Measurements from ENCODE around the gene NDUFV3. TPM values are rescaled to one million over a fixed set of nuclear protein-coding genes. Genes with fewer than 3 reads are reported as not detected.
"Not testable (repeated sequence)": the region's sequence is repeated elsewhere in the genome, so short reads cannot be mapped to it uniquely, and the experiment has no call there.

NDUFV3 gene
- polyA plus RNA-seq, 1 donor from 2014 or later: 22.7 TPM

GRCh38 chr21:42868196-42868595 is 24.9 kb upstream of the NDUFV3 start:
- no peaks in the 10 kb centered on the region for H3K9me3 ChIP-seq (ENCODE audit: low read length)
- TF ChIP-seq CTCF (IDR thresholded peaks at IDR 0.05; ENCODE audit: poor library complexity, severe bottlenecking) (no peak), EP300 (conservative IDR thresholded peaks at IDR 0.05; ENCODE audit: poor library complexity, severe bottlenecking) (no peak), REST (IDR thresholded peaks at IDR 0.05; ENCODE audit: borderline replicate concordance) (no peak), SMC3 (conservative IDR thresholded peaks at IDR 0.05; ENCODE audit: poor library complexity) (no peak), POLR2AphosphoS5 (IDR thresholded peaks at IDR 0.05) (no peak), RAD21 (conservative IDR thresholded peaks at IDR 0.05) (no peak), MXI1 (conservative IDR thresholded peaks at IDR 0.05; ENCODE audit: poor library complexity, severe bottlenecking) (no peak), TAF1 (IDR thresholded peaks at IDR 0.05; ENCODE audit: low read depth) (no peak), EZH2 (IDR thresholded peaks at IDR 0.05; ENCODE audit: borderline replicate concordance, insufficient read depth, low read length, poor library complexity, severe bottlenecking) (no peak)
- H2AFZ ChIP-seq (ENCODE audit: low read depth, low read length): no peak overlapping the region
- H3K27ac ChIP-seq (ENCODE audit: low read length): no peak overlapping the region
- H3F3A ChIP-seq (ENCODE audit: insufficient read depth, low read length, poor library complexity, severe bottlenecking): no peaks in the 10 kb centered on the region
- H3K4me3 ChIP-seq (ENCODE audit: low read length): no peak overlapping the region
- H3K36me3 ChIP-seq (ENCODE audit: insufficient read depth, low read length): peaks cover 5% of the 10 kb centered on the region
- no peak overlapping the region for H3K4me2 ChIP-seq (ENCODE audit: low read length)
- no peaks in the 10 kb centered on the region for H3K79me2 ChIP-seq (replicated peaks; ENCODE audit: insufficient read depth, low read length)
- H3K9ac ChIP-seq (ENCODE audit: low read length): no peak overlapping the region
- no peaks in the 10 kb centered on the region for H3K9me2 ChIP-seq (ENCODE audit: insufficient read depth, low read length)
- H3K27me3 ChIP-seq (ENCODE audit: insufficient read depth, low read depth, low read length): no peaks in the 10 kb centered on the region
- H4K20me1 ChIP-seq (ENCODE audit: insufficient read depth): no peaks in the 10 kb centered on the region

GRCh38 chr21:42873096-42873495 is 20.0 kb upstream of the NDUFV3 start:
- no peaks in the 10 kb centered on the region for H3K27me3 ChIP-seq (ENCODE audit: insufficient read depth, low read depth, low read length)
- peaks cover 5% of the 10 kb centered on the region for H3K36me3 ChIP-seq (ENCODE audit: insufficient read depth, low read length)
- H3F3A ChIP-seq (ENCODE audit: insufficient read depth, low read length, poor library complexity, severe bottlenecking): no peaks in the 10 kb centered on the region
- H4K20me1 ChIP-seq (ENCODE audit: insufficient read depth): no peaks in the 10 kb centered on the region
- H3K9ac ChIP-seq (ENCODE audit: low read length): no peak overlapping the region
- no peak overlapping the region for H3K27ac ChIP-seq (ENCODE audit: low read length)
- no peak overlapping the region for H2AFZ ChIP-seq (ENCODE audit: low read depth, low read length)
- TF ChIP-seq SMC3 (conservative IDR thresholded peaks at IDR 0.05; ENCODE audit: poor library complexity) (no peak), RAD21 (conservative IDR thresholded peaks at IDR 0.05) (no peak), POLR2AphosphoS5 (IDR thresholded peaks at IDR 0.05) (no peak), EP300 (conservative IDR thresholded peaks at IDR 0.05; ENCODE audit: poor library complexity, severe bottlenecking) (no peak), REST (IDR thresholded peaks at IDR 0.05; ENCODE audit: borderline replicate concordance) (no peak), EZH2 (IDR thresholded peaks at IDR 0.05; ENCODE audit: borderline replicate concordance, insufficient read depth, low read length, poor library complexity, severe bottlenecking) (no peak), TAF1 (IDR thresholded peaks at IDR 0.05; ENCODE audit: low read depth) (no peak), CTCF (IDR thresholded peaks at IDR 0.05; ENCODE audit: poor library complexity, severe bottlenecking) (no peak)
- no peaks in the 10 kb centered on the region for H3K9me3 ChIP-seq (ENCODE audit: low read length)
- no peak overlapping the region for H3K4me3 ChIP-seq (ENCODE audit: low read length)
- no peaks in the 10 kb centered on the region for H3K9me2 ChIP-seq (ENCODE audit: insufficient read depth, low read length)
- H3K4me2 ChIP-seq (ENCODE audit: low read length): no peak overlapping the region
- H3K79me2 ChIP-seq (replicated peaks; ENCODE audit: insufficient read depth, low read length): peaks cover 5% of the 10 kb centered on the region

GRCh38 chr21:42875811-42876210 is 17.3 kb upstream of the NDUFV3 start:
- not testable (repeated sequence) for H3K4me3 ChIP-seq (ENCODE audit: low read length); H3K9ac ChIP-seq (ENCODE audit: low read length); H3K36me3 ChIP-seq (ENCODE audit: insufficient read depth, low read length); H3K9me3 ChIP-seq (ENCODE audit: low read length); H3K27ac ChIP-seq (ENCODE audit: low read length); H3F3A ChIP-seq (ENCODE audit: insufficient read depth, low read length, poor library complexity, severe bottlenecking); H3K9me2 ChIP-seq (ENCODE audit: insufficient read depth, low read length); H3K4me2 ChIP-seq (ENCODE audit: low read length); H3K27me3 ChIP-seq (ENCODE audit: insufficient read depth, low read depth, low read length); H2AFZ ChIP-seq (ENCODE audit: low read depth, low read length); H4K20me1 ChIP-seq (ENCODE audit: insufficient read depth)
- H3K79me2 ChIP-seq (replicated peaks; ENCODE audit: insufficient read depth, low read length): peaks cover 17% of the 10 kb centered on the region

Measured in neural cell (in vitro differentiated cells).